GM21515 (cell line): ENCODE data around the gene CASKIN2.
"Not testable (repeated sequence)": the region's sequence is repeated elsewhere in the genome, so short reads cannot be mapped to it uniquely, and the experiment has no call there.

Experiments used
- ATAC-seq: cut with Tn5 transposase; IDR thresholded peaks from one replicate; pipeline ENCODE4 v1.9.1; 2021; ENCODE audit not compliant: unreplicated experiment

Gene CASKIN2

DNA sequence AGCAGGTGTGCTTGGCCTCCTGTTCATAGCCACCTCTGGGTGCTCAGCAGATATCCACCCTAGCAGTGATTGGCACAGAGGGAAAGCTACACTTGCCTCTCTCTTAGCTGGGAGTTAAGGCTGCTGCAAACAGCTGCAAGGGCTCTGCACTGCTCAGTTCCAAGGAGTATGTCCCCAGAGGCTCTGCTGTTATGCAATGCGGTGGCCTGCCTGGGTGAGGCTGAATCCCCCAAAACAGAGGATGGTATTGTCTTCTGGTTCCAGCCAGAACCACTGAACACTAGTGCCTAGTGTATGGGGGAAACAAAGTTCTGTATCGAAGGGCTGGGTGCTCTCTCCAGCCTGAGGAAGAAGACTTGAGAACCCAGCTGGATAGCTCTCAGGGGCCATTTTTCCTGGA lies 42.1 kb downstream of the CASKIN2 start:
- no peak for ATAC-seq

DNA sequence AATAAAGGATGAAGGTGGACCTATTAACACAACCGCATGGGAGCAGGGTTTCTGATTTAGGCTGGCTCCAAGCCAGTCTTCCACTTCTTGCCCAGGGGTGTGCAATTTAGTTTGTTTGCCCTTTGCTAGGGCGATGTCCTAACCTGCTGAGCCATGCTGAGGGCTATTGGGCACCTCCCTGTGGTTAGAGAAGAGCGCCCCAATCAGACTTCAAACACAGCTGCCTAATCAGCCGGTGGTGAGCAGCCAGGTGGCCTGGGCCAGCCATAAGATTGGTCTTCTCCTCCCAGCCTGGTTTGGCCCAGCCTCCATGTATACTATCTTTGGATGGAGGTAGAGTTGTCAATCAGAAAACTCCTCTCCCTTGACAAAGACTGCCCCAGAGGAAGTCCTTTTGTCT lies 43.2 kb downstream of the CASKIN2 start:
- ATAC-seq = no peak

- no peak for ATAC-seq
These were observed 44.1 kb downstream of the CASKIN2 start for GRCh38 chr17:75471207-75471606.

DNA sequence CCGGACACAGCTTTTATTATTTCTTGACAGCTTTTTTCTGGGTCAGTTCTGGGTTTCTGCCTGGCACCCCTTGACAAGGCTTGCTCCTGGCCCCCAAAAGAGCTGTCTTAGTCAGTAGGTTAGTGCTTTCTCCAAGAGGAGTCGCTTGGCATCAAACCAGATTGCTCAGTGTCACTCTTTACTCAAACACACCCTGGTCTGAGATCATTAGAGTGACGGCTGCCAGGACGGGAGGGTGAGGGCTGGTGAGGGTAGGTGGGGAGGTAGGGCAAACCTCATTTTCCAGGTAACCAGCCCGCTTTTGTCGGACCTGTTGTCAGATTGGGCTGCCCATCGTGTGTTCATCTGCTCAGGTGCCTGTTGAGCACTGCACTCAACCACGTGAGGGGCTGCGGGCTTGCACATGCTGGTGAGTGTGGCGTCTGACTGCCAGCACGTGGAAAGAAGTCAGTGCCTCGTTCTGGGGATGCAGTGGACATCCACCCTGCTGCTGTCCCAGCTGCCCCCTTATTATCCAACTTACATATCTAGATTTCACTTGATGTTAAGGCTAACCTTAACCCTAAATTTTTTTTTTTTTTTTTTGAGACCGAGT lies 46.5 kb downstream of the CASKIN2 start:
- no peak for ATAC-seq

DNA sequence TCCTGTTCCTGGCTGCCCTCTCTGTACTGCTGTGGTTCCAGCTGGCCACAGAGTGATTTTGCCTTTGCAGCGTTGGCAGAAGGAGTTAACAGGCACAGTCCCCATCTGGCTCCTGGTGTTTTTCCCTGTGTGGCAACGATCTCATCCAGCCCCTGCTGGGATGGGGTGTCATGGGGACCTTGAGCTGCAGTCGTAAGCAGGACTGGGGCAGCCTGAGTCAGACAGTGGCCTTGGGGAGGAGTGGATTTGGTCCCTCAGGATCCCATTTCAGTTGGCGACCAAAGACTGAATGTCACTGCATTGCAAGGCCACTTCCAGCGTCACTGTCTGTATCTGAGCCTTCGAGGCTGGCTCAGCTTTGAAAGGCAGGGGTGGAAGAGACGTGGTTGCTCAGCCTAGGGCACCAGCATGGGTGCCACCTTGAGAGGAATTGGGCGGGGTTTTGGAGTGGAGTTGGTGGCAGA lies 47.0 kb downstream of the CASKIN2 start:
- no peak for ATAC-seq

GRCh38 chr17:75465039-75465438 lies 50.3 kb downstream of the CASKIN2 start:
- no peak for ATAC-seq

GRCh38 chr17:75463603-75464002 lies 51.7 kb downstream of the CASKIN2 start:
- ATAC-seq = no peak

DNA sequence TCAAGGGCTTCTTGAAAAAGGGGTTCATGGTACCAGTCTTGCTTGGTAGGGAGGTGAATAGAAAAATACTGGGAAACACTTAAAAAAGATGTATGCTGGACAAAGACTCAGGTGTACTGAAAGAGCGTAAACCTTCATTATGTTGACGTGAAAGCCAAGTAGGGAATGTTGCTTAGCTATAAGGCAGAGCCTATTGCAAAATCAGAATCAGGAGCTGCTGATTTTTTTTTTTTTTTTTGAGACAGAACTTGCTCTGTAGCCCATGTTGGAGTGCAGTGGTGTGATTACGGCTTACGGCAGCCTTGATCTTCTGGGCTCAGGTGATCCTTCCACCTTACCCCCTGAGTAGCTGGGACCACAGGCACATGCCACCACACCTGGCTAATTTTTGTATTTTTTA lies 55.0 kb downstream of the CASKIN2 start:
- ATAC-seq = no peak

- no peak for ATAC-seq
These were observed 55.6 kb downstream of the CASKIN2 start for GRCh38 chr17:75459590-75460267.

- no peak for ATAC-seq
These were observed 56.1 kb downstream of the CASKIN2 start for GRCh38 chr17:75459246-75459589.

DNA sequence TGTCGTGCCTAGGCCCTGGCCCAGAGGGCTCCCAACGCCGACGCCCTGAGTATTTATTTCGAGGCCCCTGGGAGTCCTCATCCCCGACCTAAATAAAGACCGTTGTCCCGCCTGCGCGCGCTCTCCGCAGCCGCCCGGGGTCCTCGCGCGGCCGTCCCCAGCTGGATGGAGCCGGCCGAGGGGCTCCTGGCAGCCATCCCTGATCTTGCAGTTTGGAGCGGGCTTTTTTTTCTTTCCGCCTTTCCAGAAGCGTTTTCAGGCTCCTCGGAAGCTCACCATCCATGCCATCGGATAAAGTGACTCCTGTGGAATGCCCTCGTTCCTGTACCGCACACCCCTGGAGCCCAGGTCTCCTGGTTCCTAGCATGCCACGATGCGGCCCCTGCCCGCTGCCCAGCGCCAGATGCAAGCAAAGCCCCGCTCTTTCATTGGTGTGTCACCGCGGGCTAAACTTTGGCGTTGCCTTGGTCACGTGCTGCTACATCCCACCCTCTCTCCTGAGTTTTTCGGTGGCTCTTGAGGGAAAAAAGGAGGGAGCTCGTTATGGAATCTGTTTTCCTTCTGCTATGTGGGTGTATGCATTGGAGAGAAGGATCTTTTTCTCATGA lies 58.2 kb downstream of the CASKIN2 start:
- ATAC-seq = peak; percentile 11

GRCh38 chr17:75456417-75457046 lies 58.8 kb downstream of the CASKIN2 start, which contains the start of gene TMEM94:
TSS of gene TMEM94 (plus strand) at chr17:75456635. CDS start at chr17:75471906, 15,271 bp downstream.
- ATAC-seq = peak; percentile 92

GRCh38 chr17:75456039-75456416 lies 59.3 kb downstream of the CASKIN2 start:
- ATAC-seq = no peak

DNA sequence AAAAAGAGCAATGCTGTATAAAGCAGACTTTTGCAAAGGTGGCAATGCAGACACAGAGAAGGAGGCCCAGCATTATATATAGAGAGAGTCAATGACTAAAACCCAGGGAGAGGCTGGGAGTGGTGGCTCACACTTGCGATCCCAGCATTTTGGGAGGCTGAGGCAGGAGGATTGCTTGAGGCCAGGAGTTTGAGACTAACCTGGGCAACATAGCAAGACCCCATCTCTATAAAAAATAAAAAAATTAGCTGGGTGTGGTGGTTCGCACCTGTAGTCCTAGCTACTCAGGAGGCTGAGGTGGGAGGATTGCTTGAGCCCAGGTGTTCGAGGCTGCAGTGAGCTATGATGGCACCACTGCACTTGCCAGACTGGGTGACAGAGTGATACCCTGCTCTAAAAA lies 60.7 kb downstream of the CASKIN2 start:
- ATAC-seq = not testable (repeated sequence)

DNA sequence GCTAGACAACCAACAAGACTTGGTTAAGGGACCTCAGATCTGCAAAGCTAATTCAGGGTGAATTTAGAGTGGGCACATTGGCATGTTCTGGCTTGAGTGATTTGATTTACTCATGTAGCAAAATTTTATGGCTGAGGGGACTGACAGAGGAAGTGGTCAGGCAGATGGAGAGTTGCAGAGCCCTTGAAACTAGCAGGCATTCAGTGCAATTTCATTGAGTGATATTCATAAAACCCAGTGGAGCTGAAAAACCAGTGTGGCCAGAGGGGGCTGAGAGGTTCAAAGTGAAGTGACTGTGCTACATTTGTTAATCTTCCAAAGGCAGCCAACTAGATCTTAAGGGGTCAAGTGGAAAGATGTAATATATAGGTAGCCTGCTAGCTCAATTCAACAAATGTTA lies 61.1 kb downstream of the CASKIN2 start:
- ATAC-seq = no peak

GRCh38 chr17:75450270-75450669 lies 65.1 kb downstream of the CASKIN2 start:
- ATAC-seq = no peak
